PC-3 (cell line): ENCODE data around the gene USP25.

Experiments
- EZH2 ChIP-seq: fragments of 300-600 bp; sonication (generic); IDR thresholded peaks from one replicate; pipeline ENCODE4 v1.6.1; 2017; ENCODE audit warnings: antibody characterized with exemption, mild to moderate bottlenecking, low read length; ENCODE audit not compliant: unreplicated experiment
- EZH2phosphoT487 ChIP-seq: fragments of 300-600 bp; sonication (generic); IDR thresholded peaks from 2 replicates; pipeline ENCODE4 v1.6.1; 2018; ENCODE audit warnings: mild to moderate bottlenecking, antibody characterized with exemption, low read length, borderline replicate concordance
- TF ChIP-seq, protein P1 (sequence below): fragments of 300-600 bp; sonication (generic); conservative IDR thresholded peaks from 2 replicates; pipeline ENCODE4 v1.5.1; 2017; ENCODE audit warnings: antibody characterized with exemption, low read depth, mild to moderate bottlenecking, low read length

DNA sequence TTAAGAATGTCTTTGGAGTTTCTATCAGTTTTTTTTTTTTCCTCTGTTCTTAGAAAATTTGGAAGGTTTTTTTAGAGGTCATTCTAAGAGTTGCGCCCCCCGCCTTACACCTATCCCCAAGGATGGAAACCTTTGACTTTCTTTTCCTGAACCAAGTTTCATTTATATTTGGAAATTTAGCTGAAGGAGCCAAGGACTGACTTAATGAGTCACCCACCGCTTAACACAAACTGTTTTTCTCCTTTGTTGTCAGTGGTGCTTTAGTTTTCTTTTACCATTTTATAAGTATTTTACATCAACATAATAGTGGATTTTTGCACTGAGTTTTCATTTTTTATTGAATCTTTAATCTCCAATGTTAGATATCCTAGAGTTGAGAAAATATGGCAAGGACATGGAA lies 25.3 kb downstream of the USP25 start:
- TF ChIP-seq EZH2 = no peak
- no peak for TF ChIP-seq EZH2phosphoT487
- TF ChIP-seq, protein P1, sequence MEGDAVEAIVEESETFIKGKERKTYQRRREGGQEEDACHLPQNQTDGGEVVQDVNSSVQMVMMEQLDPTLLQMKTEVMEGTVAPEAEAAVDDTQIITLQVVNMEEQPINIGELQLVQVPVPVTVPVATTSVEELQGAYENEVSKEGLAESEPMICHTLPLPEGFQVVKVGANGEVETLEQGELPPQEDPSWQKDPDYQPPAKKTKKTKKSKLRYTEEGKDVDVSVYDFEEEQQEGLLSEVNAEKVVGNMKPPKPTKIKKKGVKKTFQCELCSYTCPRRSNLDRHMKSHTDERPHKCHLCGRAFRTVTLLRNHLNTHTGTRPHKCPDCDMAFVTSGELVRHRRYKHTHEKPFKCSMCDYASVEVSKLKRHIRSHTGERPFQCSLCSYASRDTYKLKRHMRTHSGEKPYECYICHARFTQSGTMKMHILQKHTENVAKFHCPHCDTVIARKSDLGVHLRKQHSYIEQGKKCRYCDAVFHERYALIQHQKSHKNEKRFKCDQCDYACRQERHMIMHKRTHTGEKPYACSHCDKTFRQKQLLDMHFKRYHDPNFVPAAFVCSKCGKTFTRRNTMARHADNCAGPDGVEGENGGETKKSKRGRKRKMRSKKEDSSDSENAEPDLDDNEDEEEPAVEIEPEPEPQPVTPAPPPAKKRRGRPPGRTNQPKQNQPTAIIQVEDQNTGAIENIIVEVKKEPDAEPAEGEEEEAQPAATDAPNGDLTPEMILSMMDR = no peak
